ENCODE data around the gene GPATCH3. TPM values are rescaled to one million over a fixed set of nuclear protein-coding genes. Genes with fewer than 3 reads are reported as not detected.
A peak's percentile ranks its signal among the peaks of the same experiment; 100 is the strongest.

The GPATCH3 gene
- total and polyA plus RNA-seq, 2 donors (not counting 3 experiments of a cell fraction or from before 2014, with no cell fraction given): 12.1 to 17.7 TPM

- Histone ChIP-seq H3K9ac (replicated peaks; ENCODE audit: extremely low read depth, insufficient read depth, low read length) (no peak overlapping the region), H3K27me3 (ENCODE audit: control insufficient read depth in 2 of 2, insufficient read depth in 2 of 2, low read length in 2 of 2) (no peaks in the 10 kb centered on the region), H2AFZ (ENCODE audit: low read depth, low read length) (no peak overlapping the region), H4K20me1 (replicated peaks; ENCODE audit: control insufficient read depth, extremely low read depth, insufficient read depth, low read length) (no peaks in the 10 kb centered on the region), H3K27ac (ENCODE audit: insufficient read depth, low read depth, low read length) (no peak overlapping the region), H3K4me1 (ENCODE audit: control insufficient read depth, extremely low read depth, insufficient read depth, low read length) (no peaks in the 10 kb centered on the region), H3K36me3 (ENCODE audit: control insufficient read depth in 2 of 2, extremely low read depth in 1 of 2, insufficient read depth in 2 of 2, low read length in 2 of 2) (peaks cover 6 to 24% of the 10 kb centered on the region in 2 experiments), H3K79me2 (ENCODE audit: control insufficient read depth, insufficient read depth, low read length) (no peaks in the 10 kb centered on the region), H3K4me3 (replicated peaks in 1 of 3; ENCODE audit: insufficient read depth in 1 of 3, low read depth in 1 of 3, low read length in 3 of 3) (no peak overlapping the region), H3K9me1 (replicated peaks; ENCODE audit: control insufficient read depth, extremely low read depth, insufficient read depth, low read length) (no peaks in the 10 kb centered on the region), H3K9me3 (replicated peaks; ENCODE audit: control insufficient read depth, insufficient read depth, low read length) (no peaks in the 10 kb centered on the region), H3K4me2 (ENCODE audit: insufficient read depth, low read length) (no peak overlapping the region)
- TSS peak; percentile 7 for BruUV-seq (replicated peaks)
- no peak for TF ChIP-seq JUN (IDR thresholded peaks at IDR 0.05; ENCODE audit: borderline replicate concordance, insufficient read depth, insufficient read length, low read depth)
- no peak for TF ChIP-seq FOS (IDR thresholded peaks at IDR 0.05; ENCODE audit: borderline replicate concordance, insufficient read depth, low read length)
- TF ChIP-seq CTCF (IDR thresholded peaks at IDR 0.05; ENCODE audit: extremely low read depth in 1 of 2, insufficient read depth in 1 of 2, low read depth in 1 of 2, low read length in 2 of 2): no peak
- TF ChIP-seq MAX (IDR thresholded peaks at IDR 0.05; ENCODE audit: insufficient read depth, insufficient read length): no peak
- TF ChIP-seq POLR2AphosphoS5 (IDR thresholded peaks at IDR 0.05; ENCODE audit: insufficient read depth, low read depth, low read length): no peak
- TF ChIP-seq GATA2 (IDR thresholded peaks at IDR 0.05; ENCODE audit: insufficient read depth, insufficient read length, low read depth, low read length): no peak
- CTCF ChIA-PET: interaction anchor here (1.2 to 4.5 kb wide), 9 partner anchors 10 to 377 kb away, joined by 3 to 45 read pairs (median 17); partner anchors contain the start of gene ZDHHC18
- intact Hi-C loops (cut with micrococcal nuclease): no loop called here
- DNase-seq (ENCODE audit: low read depth, low spot score): no peak
- FAIRE-seq: no peak
- dilution Hi-C loops (cut with MboI; ENCODE audit: extremely low pct_ligation_motif_present, low sequenced_read_pairs): no loop called here
- POLR2A ChIA-PET: no interaction called here
Observed at GRCh38 chr1:26877326-26877725, 22.9 kb downstream of the GPATCH3 start.

Measured in endothelial cell of umbilical vein (primary cell).